ENCODE data around the gene ZNF189. TPM values are rescaled to one million over a fixed set of nuclear protein-coding genes. Genes with fewer than 3 reads are reported as not detected.

The ZNF189 gene
- total RNA-seq, 1 donor from 2014 or later = 26.2 TPM

DNA sequence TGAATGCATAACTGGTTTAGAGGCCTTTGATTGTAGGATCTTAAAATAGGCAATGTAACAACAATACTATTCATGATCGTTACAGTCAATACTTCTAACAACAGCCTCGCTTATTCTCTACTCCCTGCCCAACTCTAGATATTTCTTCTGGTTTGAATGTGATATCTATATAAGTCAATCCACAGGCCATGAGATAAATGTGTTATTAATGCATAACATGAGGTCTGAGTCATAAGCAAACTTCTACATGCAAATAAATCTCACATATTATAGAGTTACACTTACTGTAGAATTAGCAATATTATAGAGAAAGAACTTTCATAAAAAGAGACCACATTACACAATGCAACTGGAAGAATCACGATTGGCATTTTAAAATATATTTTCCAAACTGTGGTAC is 39.9 kb downstream of the ZNF189 start:
- Mint-ChIP-seq H3K27me3 (peaks cover 7% of the 10 kb centered on the region), H3K9me3 (no peaks in the 10 kb centered on the region), H3K4me1 (ENCODE audit: unreplicated experiment) (no peaks in the 10 kb centered on the region), H3K36me3 (no peaks in the 10 kb centered on the region), H3K4me3 (no peak overlapping the region), H3K27ac (no peak overlapping the region)
- no peak for TF ChIP-seq CTCF (conservative IDR thresholded peaks at IDR 0.05)
- DNase-seq (ENCODE audit: extremely low spot score, unreplicated experiment) = no peak

DNA sequence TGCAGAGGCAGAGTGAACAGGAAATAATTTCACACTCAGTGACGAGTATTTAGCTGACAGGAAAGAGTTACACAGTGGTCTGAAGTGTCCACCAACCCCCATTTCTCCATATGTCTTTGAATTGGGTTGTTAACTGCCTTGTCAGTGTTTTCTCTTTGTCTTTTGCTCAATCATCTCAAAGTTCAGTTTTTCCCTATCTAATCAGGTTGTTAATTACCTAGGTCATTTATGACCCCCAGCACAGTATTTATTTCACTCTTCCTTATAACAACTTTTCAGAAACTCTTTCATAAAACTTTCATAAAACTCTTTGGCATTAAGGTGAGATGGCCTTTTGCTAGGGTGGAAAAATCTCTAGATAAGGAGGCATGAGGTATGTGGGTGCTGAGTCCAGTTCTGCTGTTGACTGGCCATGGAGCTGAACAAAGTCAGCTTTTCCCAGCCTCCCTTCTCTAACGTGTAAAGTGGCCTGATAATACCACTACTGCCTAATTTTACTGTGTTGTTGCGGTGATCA is 42.1 kb downstream of the ZNF189 start:
- Mint-ChIP-seq H3K36me3 (no peaks in the 10 kb centered on the region), H3K4me3 (no peak overlapping the region), H3K27me3 (peaks cover 14% of the 10 kb centered on the region), H3K4me1 (ENCODE audit: unreplicated experiment) (no peaks in the 10 kb centered on the region), H3K27ac (no peak overlapping the region), H3K9me3 (no peaks in the 10 kb centered on the region)
- DNase-seq (ENCODE audit: extremely low spot score, unreplicated experiment) = no peak
- TF ChIP-seq CTCF (conservative IDR thresholded peaks at IDR 0.05) = no peak

DNA sequence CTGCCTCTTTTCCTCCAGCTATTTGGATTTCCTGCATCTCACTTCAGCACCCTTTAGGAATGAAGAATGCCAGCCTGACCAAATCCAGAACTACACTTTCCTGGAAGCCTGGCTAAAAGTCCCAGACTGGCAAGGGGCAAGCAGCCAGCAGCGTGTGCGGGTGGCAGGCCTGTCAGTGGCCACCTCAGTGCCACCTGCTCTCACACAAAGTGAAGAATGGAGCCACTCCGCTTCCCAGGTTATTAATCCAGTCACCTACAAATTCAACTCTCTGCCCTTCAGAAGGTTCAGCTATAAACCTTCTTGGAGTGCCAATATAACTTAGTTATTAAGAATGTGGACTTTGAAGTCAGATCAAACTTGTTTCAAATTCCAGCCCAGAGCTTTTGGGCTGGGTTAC is 43.7 kb downstream of the ZNF189 start:
- H3K36me3 Mint-ChIP-seq = no peaks in the 10 kb centered on the region
- no peak overlapping the region for H3K27ac Mint-ChIP-seq
- H3K9me3 Mint-ChIP-seq = no peaks in the 10 kb centered on the region
- TF ChIP-seq CTCF (conservative IDR thresholded peaks at IDR 0.05) = no peak
- H3K4me1 Mint-ChIP-seq (ENCODE audit: unreplicated experiment) = no peaks in the 10 kb centered on the region
- peaks cover 17% of the 10 kb centered on the region for H3K27me3 Mint-ChIP-seq
- no peak overlapping the region for H3K4me3 Mint-ChIP-seq
- DNase-seq (ENCODE audit: extremely low spot score, unreplicated experiment) = no peak

DNA sequence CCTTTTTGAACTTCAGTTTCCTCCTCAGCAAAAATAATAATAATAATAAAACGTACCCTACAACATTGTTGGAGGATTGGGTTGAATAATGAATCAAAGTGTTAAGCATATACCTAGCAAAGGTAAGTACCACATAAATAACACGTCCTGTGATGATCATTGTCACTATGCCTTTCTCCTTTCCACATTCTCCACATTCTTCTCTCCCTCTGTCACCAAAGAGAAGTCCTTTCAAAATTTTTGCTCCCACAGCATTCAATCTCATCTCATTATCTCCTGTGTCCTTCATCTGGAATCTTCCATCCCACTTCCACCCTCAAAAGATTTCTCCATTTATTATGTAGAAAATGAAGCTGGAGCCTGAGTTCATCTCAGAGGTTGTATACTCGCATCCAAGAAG is 44.1 kb downstream of the ZNF189 start:
- no peak for DNase-seq (ENCODE audit: extremely low spot score, unreplicated experiment)
- Mint-ChIP-seq H3K36me3 (no peaks in the 10 kb centered on the region), H3K9me3 (no peaks in the 10 kb centered on the region), H3K27ac (no peak overlapping the region), H3K4me1 (ENCODE audit: unreplicated experiment) (no peaks in the 10 kb centered on the region), H3K4me3 (no peak overlapping the region), H3K27me3 (peaks cover 17% of the 10 kb centered on the region)
- no peak for TF ChIP-seq CTCF (conservative IDR thresholded peaks at IDR 0.05)

DNA sequence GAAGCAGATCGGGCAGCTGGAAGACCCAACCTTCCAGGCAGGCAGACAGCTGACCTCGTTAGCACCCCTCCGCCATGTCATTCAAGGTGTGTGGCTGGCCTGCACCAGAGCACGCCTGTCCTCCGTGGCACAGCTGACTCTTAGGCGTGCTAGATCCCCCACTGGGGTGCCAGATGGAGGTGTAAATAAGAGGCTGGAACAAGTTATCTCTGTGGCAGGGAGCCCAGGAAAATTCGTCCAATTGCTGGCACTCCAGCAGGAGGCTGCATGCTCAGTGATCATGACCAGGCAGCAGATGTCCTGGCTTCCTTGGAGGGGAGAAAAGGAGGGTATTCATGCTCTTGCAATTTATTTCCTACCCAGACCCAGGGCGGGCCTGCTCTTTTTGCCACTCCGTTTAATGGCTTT is 44.7 kb downstream of the ZNF189 start:
- no peak for TF ChIP-seq CTCF (conservative IDR thresholded peaks at IDR 0.05)

More for the DNA sequence above, 44.7 kb downstream of the ZNF189 start:
- no peaks in the 10 kb centered on the region for H3K4me1 Mint-ChIP-seq (ENCODE audit: unreplicated experiment)
- H3K9me3 Mint-ChIP-seq = no peaks in the 10 kb centered on the region
- DNase-seq (ENCODE audit: extremely low spot score, unreplicated experiment) = no peak
- peaks cover 17% of the 10 kb centered on the region for H3K27me3 Mint-ChIP-seq
- H3K27ac Mint-ChIP-seq = no peak overlapping the region
- no peaks in the 10 kb centered on the region for H3K36me3 Mint-ChIP-seq
- H3K4me3 Mint-ChIP-seq = no peak overlapping the region

All from type B pancreatic cell (in vitro differentiated cells).